Gastroesophageal sphincter (tissue), 4 donors: ENCODE results near the gene TPST2. TPM values are rescaled to one million over a fixed set of nuclear protein-coding genes. Genes with fewer than 3 reads are reported as not detected.

ENCODE experiments used
- ATAC-seq: fragments of 150-250 bp; one replicate; pipeline ENCODE4 v1.9.1; 2016; ENCODE audit warnings: mild to moderate bottlenecking, moderate library complexity
- H3K27ac ChIP-seq, 4 donors: fragments of 200-600 bp; sonication (generic) in 3 of 4; 1 replicate in 3 of 4; 2 replicates in 1 of 4; pipeline ENCODE4 v1.5.1; 2016 to 2019
- H3K27me3 ChIP-seq: fragments of 200-600 bp; sonication (generic); one replicate; pipeline ENCODE4 v1.5.1; 2019
- H3K36me3 ChIP-seq, 2 donors: fragments of 200-600 bp; sonication (generic); one replicate each; pipeline ENCODE4 v1.5.1; 2019; ENCODE audit warnings: control low read depth in 1 of 2
- H3K4me1 ChIP-seq, 3 donors: fragments of 200-600 bp; sonication (generic); 1 replicate in 2 of 3; 2 replicates in 1 of 3; pipeline ENCODE4 v1.5.1; 2016 to 2019; ENCODE audit warnings: control low read depth in 2 of 3
- H3K4me3 ChIP-seq, 2 donors: fragments of 200-600 bp; sonication (generic); one replicate each; pipeline ENCODE4 v1.5.1; 2019; ENCODE audit warnings: mild to moderate bottlenecking in 1 of 2, moderate library complexity in 1 of 2
- H3K9me3 ChIP-seq, 3 donors: fragments of 200-600 bp; sonication (generic); one replicate each; pipeline ENCODE4 v1.5.1; 2017 to 2019; ENCODE audit warnings: control low read depth in 2 of 3
- EP300 ChIP-seq: sonication (generic); formaldehyde crosslinking; IDR thresholded peaks from one replicate; pipeline ENCODE4 v1.6.1; 2017; ENCODE audit warnings: antibody characterized with exemption, mild to moderate bottlenecking
- POLR2A ChIP-seq, 2 donors: fragments of 450-650 bp; IDR thresholded peaks; one replicate each; pipeline ENCODE4 v1.6.1; 2017; ENCODE audit warnings: antibody characterized with exemption in 2 of 2, mild to moderate bottlenecking in 2 of 2, moderate library complexity in 1 of 2
- POLR2AphosphoS5 ChIP-seq: sonication (generic); formaldehyde crosslinking; IDR thresholded peaks from one replicate; pipeline ENCODE4 v1.6.1; 2017; ENCODE audit warnings: antibody characterized with exemption
- WGBS, 2 donors: methylation state at CpG; one replicate each; pipeline ENCODE4 v1.1.5; 2018; ENCODE audit warnings: low coverage in 1 of 2; 5-methylcytosine and 5-hydroxymethylcytosine counted together
- total RNA-seq, 4 donors: library from RNA; depleted of rRNA; stranded (reverse); fragments of >200 nt; gene quantifications; one replicate each; pipeline ENCODE4 v1.1.0, GENCODE V29; 2016
- TF ChIP-seq, protein P1 (sequence below), 4 experiments: fragments of 200-600 bp in 2 of 4; fragments of 450-650 bp in 2 of 4; sonication (generic) in 1 of 4; IDR thresholded peaks; one replicate each; pipeline ENCODE4 v1.5.1; 2017 to 2019; ENCODE audit warnings: antibody characterized with exemption in 4 of 4, mild to moderate bottlenecking in 2 of 4, moderate library complexity in 2 of 4

TPST2 gene
- total RNA-seq, 4 donors from 2014 or later = 16.8 to 27.7 (median 21.0) TPM

DNA sequence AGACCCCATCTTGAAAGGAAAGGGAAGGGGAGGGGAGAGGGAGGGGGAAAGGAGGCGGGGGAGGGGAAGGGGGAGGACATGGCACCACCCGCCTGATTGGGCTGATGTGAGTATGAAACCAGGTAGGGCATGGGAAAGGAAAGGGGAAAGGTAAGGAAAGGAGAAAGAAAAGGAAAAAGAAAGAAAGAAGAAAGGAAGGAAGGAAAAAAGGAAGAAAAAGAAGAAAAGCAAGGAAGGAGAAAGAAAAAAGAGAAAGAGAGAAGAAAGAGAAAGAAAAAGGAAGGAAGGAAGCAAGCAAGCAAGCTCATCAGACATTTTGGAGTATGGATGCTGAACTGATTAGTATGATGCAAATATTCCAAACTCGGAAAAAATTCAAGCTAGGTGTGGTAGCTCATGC lies 41.6 kb downstream of the TPST2 start:
- ATAC-seq = no peak
- Histone ChIP-seq H3K9me3 (no peaks in the 10 kb centered on the region), H3K27me3 (no peaks in the 10 kb centered on the region), H3K4me1 (no peaks in the 10 kb centered on the region), H3K4me3 (no peak overlapping the region), H3K27ac (no peak overlapping the region), H3K36me3 (no peaks in the 10 kb centered on the region)
- 86% methylated on average over 2 of the region's 3 CpGs; no CpG with 5 or more reads in 1 of the 2 donors for WGBS, 2 donors
- no peak for TF ChIP-seq POLR2A (IDR thresholded peaks at IDR 0.05)
- no peak for TF ChIP-seq EP300
- no peak for TF ChIP-seq POLR2AphosphoS5
- TF ChIP-seq, protein P1, sequence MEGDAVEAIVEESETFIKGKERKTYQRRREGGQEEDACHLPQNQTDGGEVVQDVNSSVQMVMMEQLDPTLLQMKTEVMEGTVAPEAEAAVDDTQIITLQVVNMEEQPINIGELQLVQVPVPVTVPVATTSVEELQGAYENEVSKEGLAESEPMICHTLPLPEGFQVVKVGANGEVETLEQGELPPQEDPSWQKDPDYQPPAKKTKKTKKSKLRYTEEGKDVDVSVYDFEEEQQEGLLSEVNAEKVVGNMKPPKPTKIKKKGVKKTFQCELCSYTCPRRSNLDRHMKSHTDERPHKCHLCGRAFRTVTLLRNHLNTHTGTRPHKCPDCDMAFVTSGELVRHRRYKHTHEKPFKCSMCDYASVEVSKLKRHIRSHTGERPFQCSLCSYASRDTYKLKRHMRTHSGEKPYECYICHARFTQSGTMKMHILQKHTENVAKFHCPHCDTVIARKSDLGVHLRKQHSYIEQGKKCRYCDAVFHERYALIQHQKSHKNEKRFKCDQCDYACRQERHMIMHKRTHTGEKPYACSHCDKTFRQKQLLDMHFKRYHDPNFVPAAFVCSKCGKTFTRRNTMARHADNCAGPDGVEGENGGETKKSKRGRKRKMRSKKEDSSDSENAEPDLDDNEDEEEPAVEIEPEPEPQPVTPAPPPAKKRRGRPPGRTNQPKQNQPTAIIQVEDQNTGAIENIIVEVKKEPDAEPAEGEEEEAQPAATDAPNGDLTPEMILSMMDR (IDR thresholded peaks at IDR 0.05) = no peak

DNA sequence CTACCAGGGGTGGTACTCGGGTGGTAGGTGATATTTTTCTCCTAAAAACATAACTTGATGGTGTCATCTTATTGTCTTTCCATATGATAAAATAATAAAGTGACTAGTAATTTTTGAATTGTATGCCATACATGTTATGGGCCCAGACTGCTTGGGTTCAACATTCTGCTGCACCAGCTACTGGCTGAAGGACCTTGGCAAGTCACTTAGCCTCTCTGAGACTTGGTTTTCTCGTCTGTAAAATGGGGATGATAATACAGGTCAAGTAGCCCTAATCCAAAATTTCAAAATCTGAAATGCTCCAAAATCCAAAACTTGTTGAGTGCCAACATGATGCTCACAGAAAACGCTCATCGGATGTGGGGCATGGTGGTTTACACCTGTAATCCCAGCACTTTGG lies 42.1 kb downstream of the TPST2 start:
- H3K4me1 ChIP-seq = no peaks in the 10 kb centered on the region
- H3K27ac ChIP-seq = no peak overlapping the region
- no peak for ATAC-seq

DNA sequence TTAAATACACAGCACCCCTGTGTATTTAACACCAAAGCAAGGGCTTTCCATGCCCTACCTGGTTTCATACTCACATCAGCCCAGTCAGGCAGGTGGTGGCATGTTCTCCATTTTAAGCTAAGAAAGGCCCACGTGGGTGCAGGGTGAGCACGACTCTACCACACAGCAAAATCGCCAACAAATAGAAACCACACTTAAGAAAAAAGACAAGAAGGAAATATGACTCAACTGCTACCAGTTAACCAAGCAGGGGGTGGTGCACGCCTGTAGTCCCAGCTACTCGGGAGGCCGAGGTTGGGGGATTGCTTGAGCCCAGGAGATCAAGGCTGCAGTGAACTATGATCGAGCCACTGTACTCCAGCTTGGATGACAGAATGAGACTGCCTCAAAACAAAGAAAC lies 42.5 kb downstream of the TPST2 start:
- H3K36me3 ChIP-seq = peaks cover 0 to 4% of the 10 kb centered on the region in 2 donors
- H3K27me3 ChIP-seq = no peaks in the 10 kb centered on the region
- TF ChIP-seq POLR2AphosphoS5 = no peak
- no peaks in the 10 kb centered on the region for H3K4me1 ChIP-seq
- ATAC-seq = no peak
- WGBS, 2 donors = 86 to 87% methylated on average over 1 to 4 of the region's 7 CpGs
- H3K9me3 ChIP-seq = no peaks in the 10 kb centered on the region
- H3K27ac ChIP-seq = no peak overlapping the region
- no peak overlapping the region for H3K4me3 ChIP-seq

More for the DNA sequence above, 42.1 kb downstream of the TPST2 start:
- no peak for TF ChIP-seq POLR2A (IDR thresholded peaks at IDR 0.05)
- WGBS, 2 donors = 67 to 94% methylated on average over 1 to 2 of the region's 4 CpGs
- peaks cover 0 to under 1% of the 10 kb centered on the region in 2 donors for H3K36me3 ChIP-seq
- no peaks in the 10 kb centered on the region for H3K27me3 ChIP-seq
- no peaks in the 10 kb centered on the region for H3K9me3 ChIP-seq
- H3K4me3 ChIP-seq = no peak overlapping the region

DNA sequence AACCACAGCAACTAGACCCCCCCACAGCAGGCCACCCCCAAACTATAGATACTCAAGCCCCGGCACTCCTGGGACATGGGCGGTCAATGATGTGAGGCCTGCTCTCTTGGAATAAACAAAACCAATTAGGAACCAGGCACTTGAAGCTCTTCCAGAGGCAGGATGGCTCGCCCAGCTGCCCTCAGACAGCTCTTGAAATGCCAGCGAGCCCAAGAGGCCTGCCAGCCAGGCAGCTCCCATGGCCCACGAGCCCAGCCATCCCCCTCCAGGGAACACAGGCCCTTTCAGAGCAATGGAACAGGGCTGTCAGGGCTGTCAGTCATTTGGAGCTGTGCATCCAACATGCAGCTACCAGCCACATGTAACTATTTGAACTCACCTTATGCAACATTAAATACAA lies 43.6 kb downstream of the TPST2 start:
- no CpG with 5 or more reads among the region's 5 CpGs for WGBS, 2 donors
- ATAC-seq = no peak
- no peaks in the 10 kb centered on the region for H3K9me3 ChIP-seq
- H3K27me3 ChIP-seq = no peaks in the 10 kb centered on the region
- H3K36me3 ChIP-seq = peaks cover 0 to 10% of the 10 kb centered on the region in 2 donors
- no peak overlapping the region for H3K4me3 ChIP-seq
- no peak overlapping the region for H3K27ac ChIP-seq
- H3K4me1 ChIP-seq = no peaks in the 10 kb centered on the region
- no peak for TF ChIP-seq POLR2AphosphoS5
- TF ChIP-seq, protein P1 (IDR thresholded peaks at IDR 0.05) = no peak
- TF ChIP-seq EP300 = no peak
- no peak for TF ChIP-seq POLR2A (IDR thresholded peaks at IDR 0.05)

DNA sequence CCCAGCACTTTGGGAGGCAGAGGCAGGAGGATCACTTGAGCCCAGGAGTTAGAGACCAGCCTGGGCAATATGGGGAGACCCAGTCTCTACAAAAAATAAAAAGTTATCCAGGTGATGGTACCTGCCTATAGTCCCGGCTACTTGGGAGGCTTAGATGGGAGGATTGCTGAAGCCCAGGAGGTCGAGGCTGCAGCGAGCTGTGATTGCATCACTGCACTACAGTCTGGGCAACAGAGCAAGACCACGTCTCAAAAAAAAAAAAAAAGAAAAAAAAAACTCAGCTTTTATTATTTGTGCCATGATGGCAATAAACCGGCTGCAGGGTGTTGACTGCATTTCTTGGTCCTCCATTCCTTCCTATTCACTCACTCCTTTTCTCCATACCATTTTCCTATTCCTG lies 44.1 kb downstream of the TPST2 start:
- 82 to 88% methylated on average over 5 of the region's 5 CpGs for WGBS, 2 donors
- Histone ChIP-seq H3K4me1 (no peaks in the 10 kb centered on the region), H3K36me3 (peaks cover 0 to 15% of the 10 kb centered on the region in 2 donors), H3K27ac (no peak overlapping the region), H3K9me3 (no peaks in the 10 kb centered on the region), H3K27me3 (no peaks in the 10 kb centered on the region), H3K4me3 (no peak overlapping the region)
- ATAC-seq = no peak
- TF ChIP-seq POLR2AphosphoS5 (no peak), POLR2A (IDR thresholded peaks at IDR 0.05) (no peak), EP300 (no peak)
- TF ChIP-seq, protein P1 (IDR thresholded peaks at IDR 0.05) = no peak

DNA sequence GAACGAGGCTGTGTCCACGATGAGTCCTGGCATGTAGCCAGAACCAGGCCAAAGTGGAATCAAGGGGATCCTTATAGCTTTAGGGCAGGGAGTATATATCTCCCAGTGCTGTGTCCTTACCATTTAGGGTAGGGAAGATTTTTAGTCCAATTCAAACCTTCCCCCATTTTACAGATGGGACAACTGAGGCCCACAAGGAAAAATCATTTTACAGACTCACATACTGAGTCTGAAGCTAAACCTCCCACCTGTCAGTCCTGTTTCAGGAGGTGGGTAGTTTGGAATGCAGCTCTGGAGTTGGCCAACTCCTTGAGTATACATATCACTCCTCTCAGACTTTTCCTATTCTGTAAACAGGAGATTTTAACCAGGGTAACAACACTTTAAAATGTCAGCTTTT lies 44.5 kb downstream of the TPST2 start:
- Histone ChIP-seq H3K27me3 (no peaks in the 10 kb centered on the region), H3K4me3 (no peak overlapping the region), H3K9me3 (no peaks in the 10 kb centered on the region), H3K36me3 (peaks cover 0 to 19% of the 10 kb centered on the region in 2 donors), H3K4me1 (no peaks in the 10 kb centered on the region), H3K27ac (no peak overlapping the region)
- TF ChIP-seq, protein P1 (IDR thresholded peaks at IDR 0.05) = no peak
- TF ChIP-seq POLR2A (IDR thresholded peaks at IDR 0.05) (no peak), POLR2AphosphoS5 (no peak), EP300 (no peak)
- WGBS, 2 donors = 64% methylated on average over 2 of the region's 2 CpGs; no CpG with 5 or more reads in 1 of the 2 donors
- no peak for ATAC-seq
